Cardiac septum (tissue), 1 donor: ENCODE data around the gene CFAP100. TPM values are rescaled to one million over a fixed set of nuclear protein-coding genes. Genes with fewer than 3 reads are reported as not detected.

ENCODE experiments used
- DNase-seq: peaks from one replicate; pipeline ENCODE4 v3.0.0-alpha.2; 2020; ENCODE audit warnings: low spot score
- intact Hi-C: fragments of 100-400 bp; cut with DNase I; formaldehyde crosslinking; loops from one replicate; pipeline ENCODE4 v1.14.0; 2022
- total RNA-seq: library from RNA; stranded (reverse); fragmentation: NEBNext Ultra II Directional; extraction: Animal tissue kit (Norgen Biotek cat#: 25700); gene quantifications from one replicate; pipeline ENCODE4 v1.2.1, GENCODE V29; 2021
- donor health status: DM: no; HTN: no; CAD: no.

The CFAP100 gene
- total RNA-seq, 1 donor from 2014 or later: not detected

DNA sequence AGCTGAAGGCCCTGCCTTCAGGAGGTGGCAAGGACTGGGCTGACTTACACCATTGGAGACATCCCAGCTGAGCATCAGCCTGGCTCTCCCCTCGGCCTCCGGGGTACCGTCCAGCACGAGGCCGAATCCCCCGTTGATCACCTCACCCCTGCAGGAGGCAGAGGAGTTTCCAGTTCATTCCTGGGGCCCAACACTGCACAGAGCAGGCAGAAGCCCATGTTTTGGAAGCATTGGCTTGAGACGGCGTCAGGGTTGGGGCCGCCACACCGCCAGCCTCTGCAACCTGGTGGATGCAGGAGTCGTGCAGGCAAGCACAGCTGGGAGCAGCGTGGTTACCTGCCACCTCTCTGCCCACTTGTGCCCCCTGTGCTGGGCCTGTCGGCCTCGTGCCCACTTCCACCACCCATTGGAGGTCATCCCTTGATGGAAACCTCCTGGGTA is 88.6 kb downstream of the CFAP100 start:
- DNase-seq: no peak
- intact Hi-C loops: no loop called here

GRCh38 chr3:126484148-126484547 is 89.4 kb downstream of the CFAP100 start:
- no peak for DNase-seq
- intact Hi-C loops: no loop called here

DNA sequence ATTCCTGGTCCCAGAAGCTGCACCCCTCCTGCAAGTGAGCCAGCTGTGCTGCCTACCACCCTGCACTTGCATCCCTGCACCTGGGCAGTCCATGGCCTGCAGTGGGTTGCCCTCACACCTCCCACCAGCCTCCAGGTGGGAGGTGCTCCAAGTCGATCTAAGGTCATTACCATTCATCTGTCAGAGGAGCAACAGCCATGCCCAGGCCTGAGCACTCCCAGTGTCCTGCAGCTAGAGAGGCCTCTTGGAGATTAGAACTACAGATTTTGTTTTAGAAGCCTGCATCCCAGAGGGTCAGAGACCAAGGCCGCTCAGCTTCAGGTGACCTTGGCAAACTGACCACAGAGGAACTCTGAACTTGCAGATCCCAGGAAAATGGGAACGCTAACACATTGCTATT is 90.0 kb downstream of the CFAP100 start:
- no peak for DNase-seq
- intact Hi-C loops: no loop called here

DNA sequence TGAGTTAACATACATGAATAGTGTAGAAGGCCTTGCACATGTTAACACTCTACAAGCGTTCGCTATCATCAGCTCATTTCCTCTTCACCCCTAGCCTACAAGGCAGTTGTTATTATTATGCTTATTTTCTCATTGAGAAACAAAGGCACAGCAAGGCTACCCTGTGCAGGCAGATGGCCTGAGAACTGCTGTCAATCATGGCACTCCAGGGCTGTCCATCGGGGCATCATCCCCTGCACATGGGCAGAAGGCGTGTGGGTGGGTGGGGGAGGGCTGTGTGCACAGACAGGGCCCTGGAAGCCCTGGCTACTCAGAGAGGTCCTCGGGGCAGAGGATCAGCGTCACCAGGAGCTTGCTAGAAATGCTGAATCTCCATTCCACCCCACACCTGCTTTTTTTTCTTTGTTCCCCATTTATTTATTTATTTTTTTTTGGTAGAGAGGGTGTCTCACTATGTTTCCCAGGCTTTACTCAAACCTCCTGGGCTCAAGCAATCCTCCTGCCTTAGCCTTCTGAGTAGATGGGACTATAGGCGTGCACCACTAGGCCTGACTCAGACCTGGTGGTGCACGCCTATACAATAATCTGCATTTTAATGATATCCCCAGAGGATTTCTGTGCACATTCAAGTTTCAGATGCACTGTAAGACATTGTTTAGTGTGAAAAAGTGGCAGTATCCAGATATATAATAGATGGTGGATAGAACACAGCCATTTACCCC is 90.6 kb downstream of the CFAP100 start:
- intact Hi-C loops: no loop called here
- DNase-seq: no peak

DNA sequence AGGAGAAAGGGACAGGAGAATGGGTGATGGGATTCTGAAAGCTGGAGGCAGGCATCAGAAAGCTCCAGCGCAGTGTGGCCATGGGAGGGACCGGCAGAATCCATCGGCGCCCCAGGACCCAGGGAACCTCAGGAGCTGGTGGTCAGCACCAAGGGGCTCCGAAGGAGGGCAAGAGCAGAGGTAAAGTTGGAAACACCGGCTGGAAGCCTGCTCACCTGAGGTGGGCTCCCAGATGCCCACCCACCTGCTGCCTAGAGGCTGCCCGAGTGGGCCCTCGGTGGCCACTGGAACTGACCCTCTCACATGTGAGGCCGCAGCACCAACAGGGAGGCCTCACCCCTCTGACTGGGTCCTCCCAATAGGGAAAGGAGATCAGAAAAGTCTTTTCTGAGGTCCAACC is 91.2 kb downstream of the CFAP100 start:
- intact Hi-C loops: no loop called here
- no peak for DNase-seq

Other genes starting within 250 kb of the CFAP100 start
- 26.8 TPM for gene ALDH1L1, start 214.3 kb upstream of the CFAP100 start, total RNA-seq
- gene KLF15, start 37.5 kb upstream of the CFAP100 start, total RNA-seq: 11.5 TPM
- 22.0 TPM for gene ZXDC, start 81.0 kb downstream of the CFAP100 start, total RNA-seq
- not detected for gene UROC1, start 122.9 kb downstream of the CFAP100 start, total RNA-seq
- gene CHST13, start 129.2 kb downstream of the CFAP100 start, total RNA-seq: 0.16 TPM
- not detected for gene C3orf22, start 164.0 kb downstream of the CFAP100 start, total RNA-seq